Measurements from ENCODE around the gene PTPRK.
A peak's percentile ranks its signal among the peaks of the same experiment; 100 is the strongest.

PTPRK gene

DNA sequence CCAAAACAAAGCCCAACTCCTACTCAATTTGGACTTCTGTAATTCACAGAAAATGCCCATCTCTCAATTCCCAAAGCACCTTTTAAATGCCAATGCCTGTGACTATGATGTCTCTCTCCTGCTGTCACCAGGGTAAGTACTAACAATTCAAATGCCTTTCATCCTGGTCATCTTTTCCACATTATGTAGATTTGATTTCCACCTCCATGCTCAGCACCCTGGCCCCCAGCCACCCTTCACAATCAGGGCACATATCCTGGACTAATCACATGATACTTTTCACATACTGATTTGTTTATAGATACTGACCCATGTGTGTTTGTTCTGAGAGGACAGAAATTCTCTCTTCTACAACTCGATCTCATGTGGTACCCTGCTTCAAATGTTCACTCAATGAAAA, 236.3 kb downstream of the PTPRK start:
- no peak for DNase-seq (ENCODE audit: low spot score)

DNA sequence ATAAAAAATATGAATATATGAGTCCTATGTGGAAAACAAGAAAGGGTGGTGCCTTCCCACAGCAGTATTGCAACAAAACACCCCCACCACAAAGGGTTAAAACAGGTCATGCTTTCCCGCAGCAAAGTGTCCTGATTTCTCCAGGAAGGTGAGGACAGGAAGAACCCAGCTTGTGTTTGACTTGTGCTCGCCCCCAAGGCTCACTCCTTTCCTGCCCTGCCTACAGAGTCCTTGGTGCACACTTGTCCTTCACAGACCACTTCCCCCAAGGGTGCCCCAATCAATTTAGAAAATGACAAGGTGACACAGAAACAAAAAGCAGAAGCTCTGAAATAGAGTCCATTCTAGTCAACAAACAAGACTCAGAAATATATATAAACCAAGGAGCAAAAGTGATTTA, 237.4 kb downstream of the PTPRK start:
- DNase-seq (ENCODE audit: low spot score) = peak; percentile 14

DNA sequence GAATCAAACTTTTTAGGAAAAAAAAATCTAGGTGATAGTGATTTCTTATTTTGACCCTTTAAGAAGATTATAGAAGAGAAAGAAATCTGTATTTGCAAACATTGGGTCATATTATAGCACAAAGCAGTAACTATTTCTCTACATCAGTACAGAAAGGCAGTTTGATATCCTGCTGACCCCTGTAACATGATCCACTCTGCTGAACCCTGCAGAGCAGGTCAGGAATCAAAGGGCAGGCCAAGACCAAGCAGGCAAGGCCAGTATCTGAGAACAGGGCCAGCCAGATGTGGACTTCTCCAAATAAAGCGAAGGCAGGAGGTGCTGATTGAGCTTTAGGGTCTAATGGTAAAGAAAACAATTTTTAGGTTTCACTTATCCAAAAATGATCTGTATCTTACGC, 239.4 kb downstream of the PTPRK start:
- DNase-seq (ENCODE audit: low spot score) = peak; percentile 51

DNA sequence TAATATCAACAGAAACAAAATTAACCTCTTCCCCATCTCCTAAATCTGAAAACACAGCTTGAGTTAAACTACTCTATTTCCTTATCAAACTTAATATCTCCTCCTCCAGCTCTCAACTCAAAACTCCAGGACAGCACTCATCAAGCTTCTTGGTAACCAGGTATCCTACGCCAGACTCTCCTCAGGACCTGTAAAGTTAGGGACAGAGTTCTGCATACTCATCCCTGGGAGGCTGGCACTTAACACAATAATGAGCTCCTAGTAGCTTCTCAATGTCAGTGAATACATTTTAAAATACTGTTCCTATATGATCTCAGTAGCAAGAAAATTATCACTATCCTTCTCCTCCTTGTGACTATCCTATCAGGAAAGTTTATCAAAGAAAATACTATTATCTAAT, 240.3 kb downstream of the PTPRK start:
- DNase-seq (ENCODE audit: low spot score) = no peak

DNA sequence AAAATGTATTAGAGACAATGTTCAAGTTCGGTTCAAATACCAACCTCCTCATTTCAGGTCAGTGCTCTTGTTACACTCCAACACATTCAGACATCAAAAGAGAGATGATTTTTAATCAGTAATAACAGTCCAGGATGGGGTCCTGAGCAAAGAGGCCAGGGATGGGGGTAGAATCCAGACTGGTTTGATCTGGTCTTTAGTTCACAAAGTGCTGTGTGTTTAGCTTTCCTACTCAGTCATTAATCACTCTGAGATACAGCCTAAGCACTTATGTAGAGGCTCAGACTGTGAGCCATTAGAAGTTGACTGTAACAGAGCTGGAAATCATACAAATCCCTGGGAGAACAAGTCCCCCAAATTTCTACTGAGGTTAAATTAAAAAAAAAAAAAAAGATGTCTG, 241.6 kb downstream of the PTPRK start:
- no peak for DNase-seq (ENCODE audit: low spot score)

DNA sequence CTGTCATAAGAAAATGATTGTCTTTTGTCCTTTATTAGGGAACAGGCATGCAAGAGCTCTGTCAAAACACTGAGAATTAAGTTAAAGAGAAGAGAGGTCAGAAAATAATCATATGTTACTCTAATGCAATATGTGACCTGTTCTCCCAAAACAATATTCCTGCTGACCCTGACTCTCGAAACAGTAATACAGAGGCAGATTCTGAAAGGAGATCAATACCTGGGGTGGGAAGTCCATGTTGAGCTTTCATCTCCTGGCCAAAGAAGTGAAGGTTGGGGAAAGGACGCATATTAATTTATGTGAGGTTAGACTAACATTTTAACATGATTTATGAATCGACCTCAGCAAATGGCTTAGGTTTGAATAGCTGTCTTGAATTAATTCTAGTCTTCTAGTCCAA, 243.0 kb downstream of the PTPRK start:
- no peak for DNase-seq (ENCODE audit: low spot score)

DNA sequence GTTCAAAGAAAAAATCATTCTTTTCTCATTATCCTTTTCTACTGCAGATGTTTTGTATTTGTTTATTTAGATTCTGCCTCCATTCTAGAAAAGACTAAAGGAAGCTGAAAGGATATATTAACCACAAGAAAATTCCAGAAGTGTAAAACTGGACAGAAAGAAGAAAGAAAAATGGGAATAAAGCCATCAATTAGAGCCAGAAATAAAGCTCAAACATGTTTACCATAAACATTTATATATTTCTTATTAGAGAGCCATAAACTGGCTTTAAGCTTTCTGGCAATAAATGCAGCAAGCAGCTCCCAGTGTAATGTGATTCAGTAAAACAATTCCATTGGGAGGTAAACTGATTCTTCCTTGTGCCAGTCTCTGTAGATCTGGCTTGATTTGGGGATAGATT, 244.1 kb downstream of the PTPRK start:
- DNase-seq (ENCODE audit: low spot score) = no peak

DNA sequence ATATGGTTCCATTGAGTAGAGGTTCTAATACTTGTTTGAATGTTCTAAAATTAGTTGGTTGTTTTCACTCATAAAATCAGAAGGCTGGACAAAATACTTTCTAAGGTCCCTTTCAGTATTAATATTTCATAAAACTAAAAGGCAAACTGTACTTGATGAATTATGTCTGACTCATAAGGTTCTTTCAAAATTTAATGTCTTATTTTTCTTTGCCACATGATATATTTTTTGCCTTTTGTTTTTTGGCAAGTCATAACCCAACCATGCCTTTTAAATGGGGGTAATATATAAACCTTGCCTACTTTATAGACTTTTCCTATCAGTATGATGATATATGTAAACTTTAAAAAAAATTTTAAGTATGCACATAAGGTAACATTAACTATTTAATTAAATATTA, 244.7 kb downstream of the PTPRK start:
- no peak for DNase-seq (ENCODE audit: low spot score)

DNA sequence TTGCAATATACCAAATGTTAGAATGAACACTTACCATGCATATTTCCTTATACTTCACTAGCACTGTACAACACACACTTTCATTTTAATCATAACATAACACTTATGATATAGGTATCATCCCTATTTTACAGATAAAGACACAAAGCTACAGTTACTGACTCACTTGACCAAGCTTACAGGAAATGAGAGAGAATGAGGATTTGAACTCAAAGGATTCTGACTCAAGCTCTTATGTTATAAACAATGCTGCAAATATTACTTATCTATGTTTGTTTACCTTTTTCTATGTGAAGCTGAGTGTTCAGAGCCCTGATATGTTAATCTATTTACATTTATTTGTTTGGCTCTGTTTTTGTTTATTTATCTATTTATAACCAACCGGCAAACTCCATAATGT, 245.4 kb downstream of the PTPRK start:
- DNase-seq (ENCODE audit: low spot score) = no peak

DNA sequence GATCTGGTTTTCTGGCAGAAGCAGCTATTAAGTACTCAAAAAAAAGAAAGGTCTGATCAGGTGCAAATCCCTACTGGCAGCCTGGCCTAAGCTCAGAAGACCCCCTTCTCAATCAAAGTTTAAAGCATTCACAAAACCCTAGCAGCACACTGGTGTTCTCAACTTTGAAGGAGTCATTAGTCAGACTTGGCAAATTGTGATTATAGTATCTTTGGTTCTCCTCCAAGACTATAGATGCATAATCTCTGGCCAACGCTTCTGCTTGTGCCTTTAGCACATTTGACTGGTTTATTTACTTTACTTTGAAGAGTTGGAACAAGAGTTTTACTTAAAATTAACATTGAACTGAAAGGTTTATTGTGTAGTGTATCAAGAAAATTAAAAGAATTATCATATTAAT, 248.9 kb downstream of the PTPRK start:
- DNase-seq (ENCODE audit: low spot score) = no peak

DNA sequence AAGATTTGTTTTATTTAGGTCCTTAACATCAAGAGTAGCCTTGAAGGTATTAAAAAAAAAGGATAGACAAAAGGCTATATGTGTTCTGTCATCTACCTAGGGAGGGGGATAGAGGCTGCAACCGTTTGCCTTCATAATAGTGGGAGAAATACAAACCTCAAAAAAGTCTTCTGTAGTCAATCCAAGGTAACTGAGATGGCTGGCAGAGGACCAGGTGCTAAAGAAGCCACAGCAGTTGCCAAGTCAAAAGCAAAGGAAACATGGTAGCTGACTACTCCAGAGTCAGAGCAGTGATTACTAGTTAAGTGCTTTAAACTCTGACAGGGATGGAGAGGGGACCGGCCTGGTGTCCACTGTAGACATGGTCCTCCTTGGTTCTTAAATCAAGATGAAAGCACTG, 249.4 kb downstream of the PTPRK start:
- DNase-seq (ENCODE audit: low spot score) = no peak

DNA sequence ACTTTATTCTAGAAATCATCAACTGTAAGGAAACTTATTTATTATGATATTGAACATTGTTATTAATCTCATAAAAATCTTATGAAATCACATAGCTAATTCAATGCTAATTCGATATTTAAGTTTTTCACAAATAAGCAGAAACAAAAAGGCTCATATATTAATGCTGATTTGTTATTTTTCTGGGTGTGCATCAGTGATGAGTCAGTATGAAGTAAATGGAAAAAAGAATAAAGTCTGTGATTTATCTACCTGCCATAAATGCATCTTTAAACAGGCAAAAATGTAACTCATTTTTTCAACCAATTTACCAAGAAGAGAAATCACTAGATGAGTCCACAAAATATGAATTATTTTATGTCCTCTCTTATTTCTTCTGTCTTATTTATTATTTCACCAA, 253.5 kb downstream of the PTPRK start:
- DNase-seq (ENCODE audit: low spot score) = no peak

DNA sequence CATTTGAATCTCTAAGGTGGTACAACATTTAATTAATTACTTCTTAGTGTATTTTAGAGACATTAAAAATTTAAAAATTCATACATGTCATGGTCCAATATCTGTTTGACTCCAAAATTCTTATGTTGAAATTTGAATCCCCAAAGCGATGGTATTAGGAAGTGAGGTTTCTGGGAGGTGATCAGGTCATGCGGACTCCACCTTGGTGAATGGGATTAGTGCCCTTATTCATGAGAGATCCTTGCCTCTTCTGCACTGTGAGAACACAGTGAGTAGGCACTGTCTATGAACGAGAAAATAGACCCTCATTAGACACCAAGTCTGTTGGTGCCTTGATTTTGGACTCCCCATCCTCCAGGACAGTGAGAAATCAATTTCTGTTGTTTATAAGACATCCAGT, 254.7 kb downstream of the PTPRK start:
- no peak for DNase-seq (ENCODE audit: low spot score)

DNA sequence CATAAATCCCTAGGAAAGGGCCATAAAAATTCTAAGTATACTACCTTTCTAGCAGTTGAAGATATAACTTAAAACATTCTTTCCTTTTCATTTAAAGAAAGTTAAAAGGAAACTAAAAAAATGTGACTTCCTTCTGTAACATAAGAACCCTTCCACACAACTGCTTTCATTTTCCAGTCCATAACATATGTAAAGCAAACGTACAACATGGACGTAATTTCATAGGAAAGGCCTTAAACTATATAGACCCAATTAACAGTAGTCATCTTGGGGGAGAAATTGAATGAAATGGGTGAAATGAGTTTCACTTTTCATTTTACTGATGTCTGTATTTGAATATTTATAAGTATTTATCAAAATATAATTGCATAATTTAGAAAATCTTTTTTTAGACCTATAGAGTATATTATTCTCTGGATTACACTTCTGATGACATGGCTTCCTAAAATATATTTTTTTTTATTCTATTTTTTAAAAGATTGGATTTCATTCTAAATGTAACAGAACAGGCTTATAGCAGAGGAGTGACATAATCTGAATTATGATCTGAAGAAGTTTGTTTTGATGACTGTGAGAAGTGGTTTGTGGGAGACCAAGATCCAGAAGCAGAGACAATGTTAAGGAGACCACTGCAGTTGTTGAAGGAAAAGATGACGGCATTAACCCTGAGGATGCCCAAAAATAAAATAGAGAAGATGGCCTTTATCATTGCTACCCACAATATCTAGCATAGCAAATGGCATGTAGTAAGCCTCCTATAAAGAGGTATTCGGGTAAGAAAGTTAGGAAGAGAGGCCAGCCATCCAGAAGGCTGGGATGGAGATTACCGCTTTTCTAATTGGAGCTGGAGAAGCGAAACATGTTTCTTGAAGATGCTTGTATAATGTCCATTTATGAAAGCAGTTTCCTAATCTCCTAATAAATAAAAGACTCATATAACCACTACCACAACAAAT, 260.4 kb downstream of the PTPRK start:
- DNase-seq (ENCODE audit: low spot score) = no peak

DNA sequence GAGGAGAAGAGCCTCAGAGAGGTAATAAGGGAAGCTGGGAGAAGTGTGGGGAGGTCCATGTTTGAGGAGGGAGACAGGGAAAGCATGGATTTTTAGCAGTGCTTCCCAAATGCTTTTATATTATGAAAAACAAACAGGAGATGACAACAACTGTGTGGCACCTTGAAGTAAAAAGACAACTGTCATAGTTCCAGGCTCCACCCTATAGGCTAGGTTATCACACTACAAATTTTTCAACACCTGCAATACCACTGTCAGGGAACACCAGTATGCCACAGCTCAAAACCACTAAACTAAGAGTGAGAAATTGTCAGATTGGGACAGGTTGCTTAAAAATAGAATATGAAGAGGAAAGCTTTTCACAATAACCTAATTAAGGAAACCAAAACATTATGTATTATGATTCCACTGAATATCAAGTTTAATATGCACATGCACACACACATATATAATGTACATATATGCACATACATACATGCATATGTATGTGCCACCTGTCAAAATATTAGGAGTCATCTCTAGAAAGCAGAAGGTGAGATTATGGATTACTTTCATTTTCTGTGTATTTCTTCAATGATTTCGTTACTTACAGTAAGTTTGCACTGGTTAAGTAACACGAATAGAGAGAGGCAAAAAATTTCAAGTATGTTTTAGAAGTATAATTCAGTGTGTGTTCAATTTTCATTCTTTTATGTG, 261.2 kb downstream of the PTPRK start:
- DNase-seq (ENCODE audit: low spot score) = no peak

DNA sequence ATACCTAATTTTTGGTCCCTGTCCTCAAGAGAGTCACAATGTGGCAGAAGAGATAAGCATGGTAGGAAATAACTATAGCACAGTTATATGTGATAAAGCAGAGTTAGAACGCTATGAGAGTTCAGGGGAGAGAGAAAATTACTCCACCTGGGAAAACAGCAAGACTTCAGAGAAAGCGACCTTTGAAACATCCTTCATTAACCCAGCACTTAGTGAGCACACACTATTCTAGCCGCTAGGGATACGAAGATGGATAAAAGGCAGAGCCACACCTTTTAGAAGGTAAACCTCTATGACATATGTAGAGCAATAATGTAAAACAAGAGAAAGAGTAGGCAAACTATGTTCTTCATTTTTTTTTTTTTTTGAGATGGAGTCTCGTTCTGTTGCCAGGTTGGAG, 264.3 kb downstream of the PTPRK start:
- no peak for DNase-seq (ENCODE audit: low spot score)

DNA sequence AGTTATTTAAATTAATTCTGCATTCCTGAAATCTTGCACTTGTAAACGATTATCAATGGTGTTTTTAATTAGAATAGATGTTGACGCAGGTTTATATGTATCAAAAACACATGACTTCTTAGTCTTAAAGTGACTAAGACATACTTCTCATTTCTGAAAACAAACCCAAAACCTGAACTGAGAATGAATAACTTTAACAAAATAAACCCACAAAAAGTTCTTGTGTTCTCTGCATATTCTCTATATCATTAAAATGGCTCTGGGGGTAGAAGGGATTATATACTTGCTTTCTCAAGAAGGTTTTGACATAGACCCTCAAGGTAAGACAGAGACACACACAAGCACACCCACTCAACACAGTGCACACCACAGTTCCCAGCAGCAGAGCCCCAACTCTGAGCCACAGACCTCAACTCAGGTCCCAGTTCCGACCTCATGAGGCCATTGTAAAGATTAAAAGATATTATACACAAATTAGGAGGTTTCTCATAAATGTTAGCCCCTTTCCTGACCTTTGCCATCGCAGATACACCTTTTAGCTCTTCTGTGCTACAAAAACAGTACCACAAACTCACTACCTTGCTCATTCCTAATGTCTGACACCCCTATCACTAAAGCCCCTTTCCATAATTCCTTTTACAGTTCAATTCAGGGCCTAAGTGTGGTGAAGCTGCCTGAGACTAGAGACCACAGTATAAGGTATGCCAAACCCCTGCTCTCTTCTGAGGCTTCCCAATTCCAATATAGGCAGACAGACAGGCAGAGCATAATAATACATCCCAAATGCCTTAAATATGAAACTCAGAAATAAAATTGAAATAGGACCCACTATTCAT, 267.8 kb downstream of the PTPRK start:
- no peak for DNase-seq (ENCODE audit: low spot score)

DNA sequence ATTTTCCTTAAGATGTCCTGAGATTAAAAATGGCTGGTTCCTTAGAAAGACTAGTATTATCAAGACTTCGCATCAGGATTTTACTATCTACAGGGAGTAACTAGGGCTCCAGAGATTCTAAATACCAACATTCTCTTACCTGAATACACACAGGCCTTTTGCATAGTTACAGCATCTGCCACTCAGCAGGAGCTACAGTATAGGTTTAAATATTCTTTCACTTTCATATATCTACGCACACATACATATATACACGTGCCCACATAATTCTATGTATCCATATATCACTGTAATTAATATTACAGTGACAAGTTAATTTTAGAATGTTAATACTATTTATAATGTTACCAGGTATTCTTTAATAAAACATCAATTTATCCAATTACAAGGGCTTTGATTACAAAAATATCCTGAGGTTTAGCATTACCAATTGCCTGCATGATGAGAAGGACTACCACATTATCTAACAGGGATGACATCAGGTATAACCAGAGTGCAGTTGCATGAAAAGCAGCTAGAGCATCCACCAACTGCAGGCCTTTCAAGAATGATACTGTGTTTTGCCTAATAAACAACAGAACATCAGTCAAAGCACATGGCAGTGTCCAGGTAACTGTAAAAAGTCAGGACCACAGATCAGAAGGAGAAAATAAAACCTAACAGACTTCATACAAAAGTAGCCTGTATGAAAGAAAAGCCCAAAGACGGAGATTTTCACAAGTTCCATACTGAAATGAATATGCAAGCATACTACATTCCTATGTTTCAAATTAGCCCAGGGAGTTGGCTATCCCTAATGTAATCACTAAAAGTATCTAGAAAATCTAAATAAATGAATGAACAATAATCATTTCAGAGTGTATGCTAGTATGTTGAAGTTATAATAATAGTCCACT, 268.7 kb downstream of the PTPRK start:
- no peak for DNase-seq (ENCODE audit: low spot score)

DNA sequence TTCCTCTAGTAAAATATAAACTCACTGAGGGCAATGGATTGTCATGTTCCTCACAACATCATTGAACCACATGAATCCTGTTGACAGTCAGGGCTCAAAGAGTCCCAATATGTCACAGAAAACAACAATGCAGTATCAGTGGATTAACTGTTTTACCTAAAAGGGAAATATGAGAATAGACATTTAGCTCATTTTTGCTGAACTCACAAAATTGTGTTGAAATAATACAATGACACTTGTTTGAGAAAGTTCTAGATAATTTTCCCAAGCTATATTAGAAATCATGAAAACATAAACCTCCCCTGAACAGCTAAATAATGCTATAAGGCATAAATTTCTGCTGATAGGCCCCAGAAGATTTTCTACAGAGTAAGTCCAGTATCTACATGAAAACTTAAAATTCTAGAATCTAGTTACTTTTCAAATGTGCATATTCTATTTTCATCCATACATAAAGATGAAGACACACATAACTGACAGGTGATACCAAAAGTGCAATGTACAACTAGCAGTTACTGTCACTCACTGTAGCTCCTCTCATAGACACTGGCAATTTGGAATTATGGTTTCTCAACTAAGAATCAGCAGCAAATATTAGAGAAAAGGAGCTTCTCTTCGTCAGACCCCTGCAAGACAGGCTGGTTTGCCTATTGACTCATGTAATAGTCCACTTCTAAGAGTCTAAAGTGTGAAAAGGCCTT, 269.9 kb downstream of the PTPRK start:
- DNase-seq (ENCODE audit: low spot score) = no peak

DNA sequence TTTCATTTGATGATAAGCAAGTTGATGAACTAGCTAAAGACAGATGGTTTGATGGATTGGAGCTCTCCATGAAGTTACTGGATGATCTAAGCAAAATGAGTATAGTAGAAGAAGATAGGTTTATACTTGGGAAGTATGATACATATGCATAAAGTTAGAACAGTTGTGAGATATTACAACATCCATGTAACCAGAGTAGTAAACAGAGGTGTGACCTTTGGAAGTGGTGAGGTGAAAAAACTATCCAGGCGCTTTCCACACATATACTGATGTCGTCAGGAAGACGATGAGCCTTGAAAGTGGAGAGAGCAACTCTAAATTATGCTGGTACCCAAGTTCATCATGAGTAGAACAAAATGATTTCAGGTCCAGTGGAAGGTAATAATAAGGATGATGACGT, 271.0 kb downstream of the PTPRK start:
- DNase-seq (ENCODE audit: low spot score) = no peak

Measured in iPS-NIHi11 (cell line).